ENCODE results near the gene NPSR1.

NPSR1 gene

GRCh38 chr7:34723866-34724490 is 66.0 kb downstream of the NPSR1 start:
- no peak for DNase-seq

GRCh38 chr7:34726221-34726620 is 68.2 kb downstream of the NPSR1 start:
- no peak for DNase-seq

- DNase-seq: no peak
Observed at GRCh38 chr7:34727464-34727995, 69.5 kb downstream of the NPSR1 start.

- no peak for DNase-seq
Observed at GRCh38 chr7:34728156-34728555, 70.1 kb downstream of the NPSR1 start.

GRCh38 chr7:34734771-34735170 is 76.8 kb downstream of the NPSR1 start:
- no peak for DNase-seq

- DNase-seq: no peak
Observed at GRCh38 chr7:34735526-34735925, 77.5 kb downstream of the NPSR1 start.

- no peak for DNase-seq
Observed at GRCh38 chr7:34739651-34740300, 81.8 kb downstream of the NPSR1 start.

GRCh38 chr7:34740840-34741239 is 82.8 kb downstream of the NPSR1 start:
- DNase-seq: no peak

- DNase-seq: no peak
Observed at GRCh38 chr7:34747176-34747781, 89.3 kb downstream of the NPSR1 start.

GRCh38 chr7:34747867-34748727 is 90.1 kb downstream of the NPSR1 start:
- DNase-seq: no peak

GRCh38 chr7:34748728-34749089 is 90.7 kb downstream of the NPSR1 start:
- DNase-seq: no peak

GRCh38 chr7:34749446-34749845 is 91.4 kb downstream of the NPSR1 start:
- DNase-seq: no peak

GRCh38 chr7:34750209-34750608 is 92.2 kb downstream of the NPSR1 start:
- DNase-seq: no peak

GRCh38 chr7:34750636-34751035 is 92.6 kb downstream of the NPSR1 start:
- DNase-seq: no peak

- no peak for DNase-seq
Observed at GRCh38 chr7:34751725-34752643, 94.0 kb downstream of the NPSR1 start.

- no peak for DNase-seq
Observed at GRCh38 chr7:34752929-34753328, 94.9 kb downstream of the NPSR1 start.

- no peak for DNase-seq
Observed at GRCh38 chr7:34755008-34755407, 97.0 kb downstream of the NPSR1 start.

GRCh38 chr7:34756025-34756437 is 98.0 kb downstream of the NPSR1 start:
- DNase-seq: no peak

- DNase-seq: no peak
Observed at GRCh38 chr7:34756691-34757090, 98.7 kb downstream of the NPSR1 start.

GRCh38 chr7:34757570-34758110 is 99.6 kb downstream of the NPSR1 start:
- no peak for DNase-seq

GRCh38 chr7:34758111-34758601 is 100.1 kb downstream of the NPSR1 start:
- no peak for DNase-seq
